ENCODE results near the gene FGFR3. TPM values are rescaled to one million over a fixed set of nuclear protein-coding genes. Genes with fewer than 3 reads are reported as not detected.

Gene FGFR3
- total RNA-seq, 1 donor from 2014 or later = 11.3 TPM

DNA sequence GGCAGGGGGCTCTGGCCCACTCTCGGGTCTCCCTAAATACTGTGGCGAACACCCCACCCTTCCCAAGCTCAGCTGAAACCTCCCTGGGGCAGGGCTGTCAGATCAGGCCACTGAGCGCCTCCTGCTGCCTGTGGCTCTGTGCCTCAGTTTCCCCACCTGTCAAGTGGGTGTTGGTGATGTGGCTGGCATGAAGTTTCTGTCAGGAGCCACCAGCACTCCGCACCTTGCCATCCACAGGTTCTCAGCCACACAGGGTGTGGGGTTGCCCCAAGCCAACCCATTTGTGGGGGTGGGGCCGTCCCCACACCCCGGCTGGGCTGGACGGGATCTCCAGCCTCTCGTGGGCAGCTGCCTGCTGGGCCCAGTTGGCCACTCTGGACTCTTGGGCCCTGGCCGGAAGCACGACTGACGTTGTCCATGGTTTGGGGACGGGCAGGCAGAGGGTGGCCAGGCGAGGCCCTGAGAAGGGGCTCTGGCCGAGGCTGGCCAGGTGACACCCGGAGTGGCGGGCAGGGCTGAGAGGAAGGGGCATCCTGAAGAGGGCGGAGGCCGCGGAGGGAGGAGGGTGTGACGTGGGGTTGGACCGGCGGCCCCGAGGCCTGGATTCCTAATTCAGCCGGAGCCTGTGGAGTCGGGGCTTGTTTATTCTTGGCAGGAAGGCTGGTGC, 5.5 kb upstream of the FGFR3 start:
- peaks cover 6% of the 10 kb centered on the region for H3K27me3 Mint-ChIP-seq (ENCODE audit: unreplicated experiment)
- peaks cover 2% of the 10 kb centered on the region for H3K9me3 Mint-ChIP-seq (ENCODE audit: unreplicated experiment)
- H3K27ac Mint-ChIP-seq (ENCODE audit: unreplicated experiment) = no peak overlapping the region
- no peaks in the 10 kb centered on the region for H3K4me1 Mint-ChIP-seq (ENCODE audit: low read depth, unreplicated experiment)
- TF ChIP-seq, protein P1, sequence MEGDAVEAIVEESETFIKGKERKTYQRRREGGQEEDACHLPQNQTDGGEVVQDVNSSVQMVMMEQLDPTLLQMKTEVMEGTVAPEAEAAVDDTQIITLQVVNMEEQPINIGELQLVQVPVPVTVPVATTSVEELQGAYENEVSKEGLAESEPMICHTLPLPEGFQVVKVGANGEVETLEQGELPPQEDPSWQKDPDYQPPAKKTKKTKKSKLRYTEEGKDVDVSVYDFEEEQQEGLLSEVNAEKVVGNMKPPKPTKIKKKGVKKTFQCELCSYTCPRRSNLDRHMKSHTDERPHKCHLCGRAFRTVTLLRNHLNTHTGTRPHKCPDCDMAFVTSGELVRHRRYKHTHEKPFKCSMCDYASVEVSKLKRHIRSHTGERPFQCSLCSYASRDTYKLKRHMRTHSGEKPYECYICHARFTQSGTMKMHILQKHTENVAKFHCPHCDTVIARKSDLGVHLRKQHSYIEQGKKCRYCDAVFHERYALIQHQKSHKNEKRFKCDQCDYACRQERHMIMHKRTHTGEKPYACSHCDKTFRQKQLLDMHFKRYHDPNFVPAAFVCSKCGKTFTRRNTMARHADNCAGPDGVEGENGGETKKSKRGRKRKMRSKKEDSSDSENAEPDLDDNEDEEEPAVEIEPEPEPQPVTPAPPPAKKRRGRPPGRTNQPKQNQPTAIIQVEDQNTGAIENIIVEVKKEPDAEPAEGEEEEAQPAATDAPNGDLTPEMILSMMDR (IDR thresholded peaks at IDR 0.05; ENCODE audit: partially characterized antibody, unreplicated experiment) = no peak
- no peak for DNase-seq
- no peak overlapping the region for H3K4me3 Mint-ChIP-seq (ENCODE audit: unreplicated experiment)
- H3K36me3 Mint-ChIP-seq (ENCODE audit: unreplicated experiment) = no peaks in the 10 kb centered on the region

DNA sequence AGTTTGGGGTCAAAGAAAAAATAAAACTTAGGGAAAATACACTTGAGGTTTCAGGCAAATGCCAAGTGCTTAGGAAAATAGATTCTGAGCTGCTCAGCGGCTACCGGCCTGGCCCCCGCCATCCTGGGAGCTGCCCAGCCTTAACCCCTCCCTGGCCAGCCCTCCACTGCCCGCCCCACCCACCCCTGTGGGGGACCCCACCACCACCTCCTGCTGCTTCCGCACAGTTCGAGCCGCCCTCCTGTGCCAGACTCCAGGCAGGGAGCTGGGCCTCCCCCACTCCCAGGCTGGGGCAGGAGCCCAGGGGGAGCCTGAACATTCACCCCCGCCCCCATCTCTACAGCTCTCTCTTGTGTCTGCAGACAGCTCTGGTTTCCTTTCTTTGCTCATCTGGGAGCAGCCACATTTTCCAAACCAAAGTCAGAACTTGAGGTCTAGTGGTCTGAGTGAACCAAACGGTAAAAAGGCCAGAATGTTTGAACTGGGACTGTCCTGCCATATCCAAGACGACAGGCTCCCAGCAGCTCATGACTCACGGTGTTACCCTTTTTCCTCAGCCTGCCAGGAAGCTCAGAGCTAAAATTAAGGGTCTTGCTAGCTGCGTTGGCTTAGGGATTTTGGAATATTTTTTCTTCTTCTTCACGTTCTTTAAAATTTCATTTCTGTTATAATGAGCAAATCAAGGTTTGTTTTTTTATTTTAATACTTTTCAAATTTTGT, 4.7 kb upstream of the FGFR3 start:
- Mint-ChIP-seq H3K36me3 (ENCODE audit: unreplicated experiment) (no peaks in the 10 kb centered on the region), H3K9me3 (ENCODE audit: unreplicated experiment) (peaks cover 2% of the 10 kb centered on the region)
- TF ChIP-seq, protein P1 (IDR thresholded peaks at IDR 0.05; ENCODE audit: partially characterized antibody, unreplicated experiment) = no peak

DNA sequence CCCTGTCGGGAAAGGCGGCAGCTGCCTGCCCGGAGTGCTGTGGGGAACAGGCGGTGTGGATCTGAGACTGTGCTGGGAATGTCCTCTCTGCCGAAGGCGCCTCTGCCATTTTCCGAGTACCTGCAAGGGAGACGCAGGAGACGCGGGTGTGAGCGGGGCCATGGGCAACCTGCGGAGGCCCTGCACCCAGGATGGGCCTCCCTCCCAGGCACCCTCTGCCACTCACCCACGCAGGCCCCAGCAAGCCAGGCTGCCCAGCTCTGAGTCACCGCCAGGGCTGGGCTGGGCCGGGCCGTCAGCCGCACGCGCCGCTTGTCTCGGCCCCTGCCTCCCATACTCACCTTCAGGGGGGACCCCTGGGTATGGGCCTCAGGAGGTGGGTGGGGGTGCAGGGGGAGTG, 3.5 kb upstream of the FGFR3 start:
- no peak for DNase-seq
- no peaks in the 10 kb centered on the region for H3K4me1 Mint-ChIP-seq (ENCODE audit: low read depth, unreplicated experiment)
- TF ChIP-seq, protein P1 (IDR thresholded peaks at IDR 0.05; ENCODE audit: partially characterized antibody, unreplicated experiment) = no peak
- H3K9me3 Mint-ChIP-seq (ENCODE audit: unreplicated experiment) = peaks cover 2% of the 10 kb centered on the region
- H3K27ac Mint-ChIP-seq (ENCODE audit: unreplicated experiment) = no peak overlapping the region
- peaks cover 6% of the 10 kb centered on the region for H3K27me3 Mint-ChIP-seq (ENCODE audit: unreplicated experiment)
- H3K4me3 Mint-ChIP-seq (ENCODE audit: unreplicated experiment) = no peak overlapping the region
- no peaks in the 10 kb centered on the region for H3K36me3 Mint-ChIP-seq (ENCODE audit: unreplicated experiment)

More for the DNA sequence above, 4.7 kb upstream of the FGFR3 start:
- Mint-ChIP-seq H3K4me3 (ENCODE audit: unreplicated experiment) (no peak overlapping the region), H3K27me3 (ENCODE audit: unreplicated experiment) (peaks cover 6% of the 10 kb centered on the region), H3K4me1 (ENCODE audit: low read depth, unreplicated experiment) (no peaks in the 10 kb centered on the region), H3K27ac (ENCODE audit: unreplicated experiment) (no peak overlapping the region)
- no peak for DNase-seq

DNA sequence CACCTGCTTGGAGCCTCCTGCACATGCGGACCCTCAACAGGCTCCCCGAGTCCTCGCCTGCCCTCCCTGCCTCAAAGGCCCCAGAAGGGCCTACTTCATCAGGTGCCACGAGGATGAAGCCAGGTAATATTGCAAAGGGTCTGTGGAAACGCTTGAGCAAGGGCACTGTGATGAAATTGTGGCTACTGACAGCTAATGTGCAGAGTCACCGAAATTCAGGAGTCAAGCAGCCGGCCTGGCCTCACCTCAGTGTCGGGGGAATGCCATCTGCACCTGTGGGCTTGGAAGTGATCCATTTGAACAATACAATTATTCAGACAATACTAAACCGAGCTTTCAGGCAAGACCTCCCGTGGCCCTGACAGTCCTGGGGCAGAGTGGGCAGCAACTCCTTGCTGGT, 3.1 kb upstream of the FGFR3 start:
- peaks cover 6% of the 10 kb centered on the region for H3K27me3 Mint-ChIP-seq (ENCODE audit: unreplicated experiment)
- TF ChIP-seq, protein P1 (IDR thresholded peaks at IDR 0.05; ENCODE audit: partially characterized antibody, unreplicated experiment) = no peak
- no peak overlapping the region for H3K27ac Mint-ChIP-seq (ENCODE audit: unreplicated experiment)
- H3K4me1 Mint-ChIP-seq (ENCODE audit: low read depth, unreplicated experiment) = no peaks in the 10 kb centered on the region
- peaks cover 2% of the 10 kb centered on the region for H3K9me3 Mint-ChIP-seq (ENCODE audit: unreplicated experiment)
- no peak overlapping the region for H3K4me3 Mint-ChIP-seq (ENCODE audit: unreplicated experiment)
- no peaks in the 10 kb centered on the region for H3K36me3 Mint-ChIP-seq (ENCODE audit: unreplicated experiment)
- DNase-seq = no peak
